ENCODE data around the gene DMBX1.

Gene DMBX1

GRCh38 chr1:46526691-46527291, 37.2 kb downstream of the DMBX1 start:
- DNase-seq: no peak

DNA sequence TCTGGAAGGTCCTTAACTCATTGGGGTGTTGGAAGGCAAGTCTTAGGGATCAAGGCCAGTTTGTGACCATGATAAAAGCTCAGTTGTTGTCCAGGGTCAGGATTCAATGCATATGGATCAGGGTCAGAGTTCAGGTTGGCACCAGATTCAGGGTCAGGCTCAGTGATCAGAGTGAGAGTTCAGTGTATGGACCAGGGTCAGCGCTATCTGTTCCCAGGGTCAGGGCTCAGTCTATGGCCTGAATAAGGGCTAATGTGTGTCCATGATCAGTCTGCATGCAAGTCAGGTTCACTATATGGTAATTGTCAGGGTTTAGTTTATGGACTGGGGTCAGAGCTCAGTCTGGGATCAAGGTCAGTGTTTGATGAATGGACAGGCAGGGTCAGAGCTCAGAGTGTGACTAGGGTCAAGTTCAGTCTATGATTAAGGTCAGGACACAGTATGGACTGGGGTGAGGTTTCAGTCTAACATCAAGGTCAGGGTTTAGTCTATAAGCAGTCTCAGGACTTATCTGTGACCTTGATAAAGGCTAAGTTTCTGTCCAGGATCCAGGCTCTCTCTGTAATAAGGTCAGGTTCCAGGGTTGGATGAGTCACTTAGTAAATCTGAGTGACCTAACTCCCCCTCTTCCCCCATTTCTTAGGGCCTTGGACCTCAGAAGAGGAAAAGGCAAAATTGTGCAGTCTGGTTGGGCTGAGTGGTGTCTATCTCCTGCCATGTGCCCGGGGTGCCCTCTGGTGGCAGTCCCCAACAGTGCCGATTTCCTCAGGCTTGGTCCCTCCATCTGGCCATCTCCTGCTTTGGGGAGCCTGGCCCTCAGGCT, 38.0 kb downstream of the DMBX1 start:
- DNase-seq: peak; percentile 87

- no peak for DNase-seq
These were observed 38.8 kb downstream of the DMBX1 start for GRCh38 chr1:46528297-46528955.

GRCh38 chr1:46529031-46529630, 39.5 kb downstream of the DMBX1 start:
- DNase-seq: no peak

DNA sequence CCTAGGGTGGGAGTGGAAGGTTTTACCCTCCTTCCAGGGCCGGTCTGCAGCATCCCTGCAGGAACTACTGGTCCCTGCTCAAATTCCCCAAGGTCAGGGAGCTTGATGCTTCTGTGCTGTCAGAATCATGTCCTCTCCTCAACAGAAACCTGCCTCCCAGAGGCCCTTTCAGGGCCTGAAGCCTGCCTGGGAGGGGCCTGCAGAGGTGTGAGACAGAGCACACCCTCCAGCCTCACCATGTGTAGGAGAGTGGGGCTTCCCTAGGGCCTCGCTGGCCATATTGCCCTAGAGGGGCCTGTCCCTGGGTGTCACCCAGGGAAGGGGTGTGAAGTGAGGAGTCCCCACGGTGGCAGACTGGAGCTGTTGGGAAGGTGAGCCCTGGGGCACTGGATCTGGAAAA, 40.7 kb downstream of the DMBX1 start:
- DNase-seq: no peak

DNA sequence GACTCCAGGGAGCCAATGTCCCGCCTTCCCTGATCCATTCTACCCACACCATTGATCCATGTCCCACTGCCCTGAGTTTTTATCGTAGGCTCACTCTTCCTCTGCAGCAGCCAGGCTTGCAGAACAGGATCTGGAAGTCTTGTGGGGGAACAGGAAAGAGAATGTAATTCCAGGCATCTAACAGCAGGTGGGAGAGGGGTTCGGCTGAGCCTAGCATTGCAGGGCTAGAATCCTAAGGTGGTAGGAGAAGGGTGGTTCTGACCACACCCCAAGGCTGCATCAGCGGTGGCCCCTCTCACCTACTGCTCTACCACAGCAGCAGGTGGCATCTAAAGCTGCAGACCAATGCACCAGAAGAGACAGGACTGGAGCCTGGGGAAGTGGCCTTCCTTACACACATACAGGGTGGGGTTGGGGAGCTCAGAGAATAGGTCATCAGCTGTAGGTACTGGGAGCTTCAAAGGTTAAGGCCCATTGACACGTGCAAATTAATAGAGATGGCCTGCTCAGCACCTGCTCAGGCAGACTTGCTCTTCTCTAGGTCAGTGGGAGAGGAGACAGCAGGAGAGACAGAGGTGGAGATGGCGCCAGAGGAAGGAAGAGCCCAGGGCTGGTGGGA, 41.3 kb downstream of the DMBX1 start:
- no peak for DNase-seq

- DNase-seq: peak; percentile 18
These were observed 42.5 kb downstream of the DMBX1 start for GRCh38 chr1:46532095-46532494.

GRCh38 chr1:46532498-46533178, 43.0 kb downstream of the DMBX1 start:
- DNase-seq: peak; percentile 81

GRCh38 chr1:46533179-46533864, 43.7 kb downstream of the DMBX1 start:
- DNase-seq: peak; percentile 62

GRCh38 chr1:46535063-46535462, 45.4 kb downstream of the DMBX1 start:
- peak; percentile 43 for DNase-seq

GRCh38 chr1:46536527-46536926, 46.9 kb downstream of the DMBX1 start:
- DNase-seq: no peak

DNA sequence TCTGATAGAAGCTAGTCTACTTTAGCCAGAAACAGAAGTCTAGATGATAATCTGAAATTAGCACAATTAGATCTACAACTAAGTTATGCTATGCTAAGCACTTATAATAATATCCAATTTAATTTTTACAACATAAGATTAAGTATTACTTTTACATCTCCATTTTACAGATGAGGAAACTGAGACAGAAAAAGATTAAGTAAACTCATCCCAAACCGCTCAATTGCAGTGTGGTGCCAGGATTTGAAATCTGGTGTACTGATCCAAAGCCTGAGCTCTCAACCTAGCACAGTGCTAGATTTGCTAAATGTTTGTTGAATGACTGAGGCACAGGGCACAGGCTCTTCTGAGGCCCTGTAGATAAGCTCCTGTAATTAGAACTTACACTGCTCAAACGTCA, 48.0 kb downstream of the DMBX1 start:
- DNase-seq: no peak

DNA sequence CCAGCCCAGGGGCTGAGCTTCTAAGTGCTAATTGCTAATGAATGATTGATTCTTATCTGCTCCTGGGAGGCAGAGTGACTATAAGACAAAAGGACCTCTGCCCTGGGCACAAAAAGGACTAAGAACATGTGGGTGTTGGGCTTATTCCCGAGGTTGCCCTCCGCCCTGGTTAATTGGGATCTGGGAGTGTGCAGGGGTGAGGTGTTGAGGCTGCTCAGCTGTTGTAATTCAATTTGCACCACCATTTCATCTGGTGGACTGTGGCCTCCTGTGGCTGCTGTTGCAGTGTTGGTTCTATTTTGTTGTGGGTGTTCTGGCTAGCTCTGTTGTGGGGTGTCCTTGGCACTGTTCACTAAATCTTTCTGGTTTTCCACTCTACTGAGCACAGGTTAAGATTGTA, 48.5 kb downstream of the DMBX1 start:
- no peak for DNase-seq
